Gastroesophageal sphincter (tissue), 3 donors: ENCODE results near the gene CIROP.
A peak's percentile ranks its signal among the peaks of the same experiment; 100 is the strongest.

Experiments
- POLR2A ChIP-seq, 2 donors: fragments of 450-650 bp; IDR thresholded peaks; one replicate each; pipeline ENCODE4 v1.6.1; 2017; ENCODE audit warnings: antibody characterized with exemption in 2 of 2, mild to moderate bottlenecking in 2 of 2, moderate library complexity in 1 of 2
- TF ChIP-seq, protein P1 (sequence below), 4 experiments: fragments of 200-600 bp in 2 of 4; fragments of 450-650 bp in 2 of 4; sonication (generic) in 1 of 4; IDR thresholded peaks; one replicate each; pipeline ENCODE4 v1.5.1; 2017 to 2019; ENCODE audit warnings: antibody characterized with exemption in 4 of 4, mild to moderate bottlenecking in 2 of 4, moderate library complexity in 2 of 4

DNA sequence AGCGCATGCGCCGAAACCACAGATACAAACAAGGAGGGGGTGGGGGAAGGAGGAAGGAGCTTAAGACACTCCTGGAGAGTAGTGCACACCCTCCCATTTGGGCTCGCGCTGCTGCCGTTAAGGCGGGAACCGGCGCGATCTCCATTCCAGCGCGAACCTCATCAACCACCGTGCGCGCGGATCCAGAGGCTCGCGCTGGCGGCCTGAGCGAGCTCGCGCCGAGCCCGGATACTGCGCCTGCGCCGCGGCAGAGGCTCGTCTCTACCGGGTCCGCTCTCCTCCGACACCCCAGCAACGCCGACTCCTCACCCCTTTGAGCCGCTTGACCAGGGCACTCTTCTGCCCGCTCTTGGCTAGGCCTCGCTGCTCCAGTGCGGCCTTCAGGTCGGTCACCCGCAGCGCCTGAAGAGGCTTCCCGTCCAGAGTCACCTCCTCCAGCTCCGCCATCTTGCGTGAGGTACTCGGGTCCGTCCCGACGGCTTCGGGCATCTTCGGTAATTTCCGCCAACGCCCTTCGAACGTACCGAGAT lies 10.1 kb downstream of the CIROP start, which contains the start of gene ACIN1:
- TF ChIP-seq, protein P1, sequence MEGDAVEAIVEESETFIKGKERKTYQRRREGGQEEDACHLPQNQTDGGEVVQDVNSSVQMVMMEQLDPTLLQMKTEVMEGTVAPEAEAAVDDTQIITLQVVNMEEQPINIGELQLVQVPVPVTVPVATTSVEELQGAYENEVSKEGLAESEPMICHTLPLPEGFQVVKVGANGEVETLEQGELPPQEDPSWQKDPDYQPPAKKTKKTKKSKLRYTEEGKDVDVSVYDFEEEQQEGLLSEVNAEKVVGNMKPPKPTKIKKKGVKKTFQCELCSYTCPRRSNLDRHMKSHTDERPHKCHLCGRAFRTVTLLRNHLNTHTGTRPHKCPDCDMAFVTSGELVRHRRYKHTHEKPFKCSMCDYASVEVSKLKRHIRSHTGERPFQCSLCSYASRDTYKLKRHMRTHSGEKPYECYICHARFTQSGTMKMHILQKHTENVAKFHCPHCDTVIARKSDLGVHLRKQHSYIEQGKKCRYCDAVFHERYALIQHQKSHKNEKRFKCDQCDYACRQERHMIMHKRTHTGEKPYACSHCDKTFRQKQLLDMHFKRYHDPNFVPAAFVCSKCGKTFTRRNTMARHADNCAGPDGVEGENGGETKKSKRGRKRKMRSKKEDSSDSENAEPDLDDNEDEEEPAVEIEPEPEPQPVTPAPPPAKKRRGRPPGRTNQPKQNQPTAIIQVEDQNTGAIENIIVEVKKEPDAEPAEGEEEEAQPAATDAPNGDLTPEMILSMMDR (IDR thresholded peaks at IDR 0.05), result peak in 1 of 4 experiments; percentile 8
- peak; percentile 55 to 63 for TF ChIP-seq POLR2A (IDR thresholded peaks at IDR 0.05)
